ENCODE measurements around the gene ZNF280D. TPM values are rescaled to one million over a fixed set of nuclear protein-coding genes. Genes with fewer than 3 reads are reported as not detected.

Gene ZNF280D
- total RNA-seq, 1 donor from 2014 or later = 37.9 TPM

DNA sequence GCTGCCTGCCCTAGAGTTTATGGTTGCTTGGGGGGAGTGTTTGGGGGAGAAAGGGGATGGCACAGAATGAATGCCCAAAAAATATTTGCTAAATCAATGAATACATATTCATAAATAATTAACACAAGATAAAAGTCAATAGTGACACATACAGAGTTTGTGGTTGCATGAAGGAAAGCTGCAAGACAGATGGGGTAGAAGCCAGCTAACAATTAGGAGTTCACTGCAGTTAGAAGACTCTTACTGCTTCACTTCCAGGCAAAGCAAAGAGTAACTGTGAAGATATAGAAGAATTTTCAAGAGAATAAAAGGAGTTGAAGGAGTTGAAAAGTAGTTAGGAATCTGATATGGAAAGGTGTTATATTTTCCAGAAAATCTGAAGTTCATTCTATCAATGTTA is 72.4 kb downstream of the ZNF280D start:
- Mint-ChIP-seq H3K27ac (no peak overlapping the region), H3K36me3 (ENCODE audit: low read depth) (peaks cover 62% of the 10 kb centered on the region), H3K9me3 (no peaks in the 10 kb centered on the region), H3K27me3 (no peaks in the 10 kb centered on the region), H3K4me1 (no peaks in the 10 kb centered on the region), H3K4me3 (no peak overlapping the region)
- ATAC-seq (ENCODE audit: low read depth) (no peak), DNase-seq (no peak)
- ChIA-PET POLR2A (no interaction called here), CTCF (no interaction called here)
- TF ChIP-seq, protein P1, sequence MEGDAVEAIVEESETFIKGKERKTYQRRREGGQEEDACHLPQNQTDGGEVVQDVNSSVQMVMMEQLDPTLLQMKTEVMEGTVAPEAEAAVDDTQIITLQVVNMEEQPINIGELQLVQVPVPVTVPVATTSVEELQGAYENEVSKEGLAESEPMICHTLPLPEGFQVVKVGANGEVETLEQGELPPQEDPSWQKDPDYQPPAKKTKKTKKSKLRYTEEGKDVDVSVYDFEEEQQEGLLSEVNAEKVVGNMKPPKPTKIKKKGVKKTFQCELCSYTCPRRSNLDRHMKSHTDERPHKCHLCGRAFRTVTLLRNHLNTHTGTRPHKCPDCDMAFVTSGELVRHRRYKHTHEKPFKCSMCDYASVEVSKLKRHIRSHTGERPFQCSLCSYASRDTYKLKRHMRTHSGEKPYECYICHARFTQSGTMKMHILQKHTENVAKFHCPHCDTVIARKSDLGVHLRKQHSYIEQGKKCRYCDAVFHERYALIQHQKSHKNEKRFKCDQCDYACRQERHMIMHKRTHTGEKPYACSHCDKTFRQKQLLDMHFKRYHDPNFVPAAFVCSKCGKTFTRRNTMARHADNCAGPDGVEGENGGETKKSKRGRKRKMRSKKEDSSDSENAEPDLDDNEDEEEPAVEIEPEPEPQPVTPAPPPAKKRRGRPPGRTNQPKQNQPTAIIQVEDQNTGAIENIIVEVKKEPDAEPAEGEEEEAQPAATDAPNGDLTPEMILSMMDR (IDR thresholded peaks at IDR 0.05) = no peak
- intact Hi-C loops (cut with micrococcal nuclease) = no loop called here

DNA sequence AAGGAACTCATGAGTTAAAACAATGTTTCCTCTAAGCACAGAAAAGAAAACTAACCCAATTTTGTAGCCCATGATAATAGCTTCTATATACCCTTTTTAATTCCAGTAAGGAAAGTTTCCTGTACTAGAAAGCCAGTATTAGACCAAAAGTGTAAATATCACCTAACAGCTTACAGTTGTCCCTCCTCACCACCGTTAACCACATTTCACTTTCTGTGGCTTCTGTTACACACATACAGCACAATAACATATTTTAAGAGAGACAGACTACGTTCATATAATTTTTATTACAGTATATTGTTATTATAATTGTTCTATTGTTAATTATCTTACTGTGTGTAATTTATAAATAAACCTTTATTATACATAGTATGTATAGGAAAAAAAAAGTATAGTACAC is 74.1 kb downstream of the ZNF280D start:
- intact Hi-C loops (cut with micrococcal nuclease) = loop anchor here (10.0 kb wide), 1 partner anchor 164 kb away; no protein-coding TSS in a partner anchor
- POLR2A ChIA-PET = no interaction called here
- H3K36me3 Mint-ChIP-seq (ENCODE audit: low read depth) = peaks cover 52% of the 10 kb centered on the region

DNA sequence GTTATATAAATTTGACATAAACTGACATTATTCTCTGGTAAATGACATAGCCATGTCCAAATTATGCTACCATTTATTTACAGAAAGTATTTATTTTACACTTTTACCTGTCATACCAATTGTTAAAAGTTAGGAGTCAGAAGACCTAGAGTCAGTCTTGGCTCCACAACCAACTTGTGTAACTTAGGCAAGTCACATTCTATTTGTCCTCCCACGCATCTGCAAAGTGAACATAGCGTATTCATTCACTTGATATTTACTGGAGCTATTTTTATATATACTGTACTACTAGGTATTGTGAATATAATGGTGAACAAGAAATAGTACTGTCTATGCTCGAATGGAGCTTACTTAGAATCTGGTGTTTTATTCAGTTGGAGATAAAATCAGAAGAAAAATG is 78.7 kb downstream of the ZNF280D start:
- TF ChIP-seq, protein P1 (IDR thresholded peaks at IDR 0.05) = no peak
- intact Hi-C loops (cut with micrococcal nuclease) = loop anchor here (10.0 kb wide), 1 partner anchor 160 kb away; no protein-coding TSS in a partner anchor
- no peak overlapping the region for H3K4me3 Mint-ChIP-seq
- peaks cover 47% of the 10 kb centered on the region for H3K36me3 Mint-ChIP-seq (ENCODE audit: low read depth)
- ATAC-seq (ENCODE audit: low read depth) = no peak
- ChIA-PET POLR2A (no interaction called here), CTCF (no interaction called here)
- no peaks in the 10 kb centered on the region for H3K9me3 Mint-ChIP-seq
- H3K4me1 Mint-ChIP-seq = no peaks in the 10 kb centered on the region
- no peak overlapping the region for H3K27ac Mint-ChIP-seq
- DNase-seq = no peak
- no peaks in the 10 kb centered on the region for H3K27me3 Mint-ChIP-seq

More for the DNA sequence above, 74.1 kb downstream of the ZNF280D start:
- Mint-ChIP-seq H3K27me3 (no peaks in the 10 kb centered on the region), H3K4me3 (no peak overlapping the region), H3K4me1 (no peaks in the 10 kb centered on the region), H3K9me3 (no peaks in the 10 kb centered on the region), H3K27ac (no peak overlapping the region)
- CTCF ChIA-PET = no interaction called here
- no peak for ATAC-seq (ENCODE audit: low read depth)
- DNase-seq = no peak
- TF ChIP-seq, protein P1 (IDR thresholded peaks at IDR 0.05) = no peak

DNA sequence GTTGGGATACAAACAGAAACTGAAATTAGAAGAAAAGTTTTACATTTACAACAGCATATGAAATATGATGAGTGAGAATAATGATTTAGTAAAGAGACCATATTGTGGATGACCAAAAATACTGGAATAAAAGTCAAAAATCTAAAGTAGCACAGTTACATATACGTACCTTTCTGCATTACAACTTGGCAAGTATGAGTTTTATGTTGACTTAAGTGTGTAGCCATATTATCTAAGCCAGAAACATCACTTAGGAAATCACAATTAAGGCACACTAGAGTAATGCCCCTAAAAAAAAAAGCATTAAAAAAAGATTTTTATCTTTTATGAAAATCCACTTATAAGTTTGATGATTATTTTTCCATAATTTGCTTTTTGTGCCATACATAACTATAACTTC is 79.1 kb downstream of the ZNF280D start:
- no peak for DNase-seq
- Mint-ChIP-seq H3K4me3 (no peak overlapping the region), H3K27ac (no peak overlapping the region), H3K4me1 (no peaks in the 10 kb centered on the region), H3K9me3 (no peaks in the 10 kb centered on the region), H3K27me3 (no peaks in the 10 kb centered on the region), H3K36me3 (ENCODE audit: low read depth) (peaks cover 48% of the 10 kb centered on the region)
- ATAC-seq (ENCODE audit: low read depth) = no peak
- intact Hi-C loops (cut with micrococcal nuclease) = loop anchor here (10.0 kb wide), 1 partner anchor 159 kb away; no protein-coding TSS in a partner anchor
- ChIA-PET POLR2A (no interaction called here), CTCF (no interaction called here)
- TF ChIP-seq, protein P1 (IDR thresholded peaks at IDR 0.05) = no peak

DNA sequence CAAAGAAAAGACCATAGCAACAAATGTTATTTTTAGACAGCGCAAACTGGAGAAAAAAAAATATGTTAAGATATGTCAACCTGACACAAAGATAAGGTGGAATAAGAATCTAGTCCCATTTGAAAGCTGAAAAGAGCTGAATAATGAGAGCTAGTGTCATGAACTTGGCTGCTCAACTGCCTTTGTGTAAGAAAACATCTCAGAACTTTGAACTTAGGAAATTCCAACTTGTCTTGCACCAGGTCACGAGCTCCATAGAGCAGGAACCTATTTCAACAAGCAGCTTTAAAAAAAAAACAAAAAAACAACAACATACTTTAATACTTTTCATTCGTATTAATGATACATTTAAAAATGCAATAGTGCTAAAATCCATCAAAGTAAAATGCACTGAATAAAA is 79.5 kb downstream of the ZNF280D start:
- POLR2A ChIA-PET = no interaction called here
- Mint-ChIP-seq H3K27me3 (no peaks in the 10 kb centered on the region), H3K4me1 (no peaks in the 10 kb centered on the region), H3K36me3 (ENCODE audit: low read depth) (peaks cover 49% of the 10 kb centered on the region), H3K27ac (no peak overlapping the region), H3K4me3 (no peak overlapping the region), H3K9me3 (no peaks in the 10 kb centered on the region)
- DNase-seq (no peak), ATAC-seq (ENCODE audit: low read depth) (no peak)
- intact Hi-C loops (cut with micrococcal nuclease) = loop anchor here (1.0 to 10.0 kb wide), 2 partner anchors 9 to 159 kb away; no protein-coding TSS in a partner anchor
- CTCF ChIA-PET = no interaction called here
- TF ChIP-seq, protein P1 (IDR thresholded peaks at IDR 0.05) = no peak
